ENCODE measurements around the gene FUT8. TPM values are rescaled to one million over a fixed set of nuclear protein-coding genes. Genes with fewer than 3 reads are reported as not detected.

Gene FUT8
- total and polyA plus RNA-seq, 2 of the 8 experiments (the other 6 are each of a cell fraction or from before 2014, with no cell fraction given): 10.5 to 25.1 TPM

GRCh38 chr14:65413739-65414045 is 1.2 kb downstream of the FUT8 start:
- Histone ChIP-seq H3K36me3 (ENCODE audit: control insufficient read depth in 2 of 4, insufficient read depth in 4 of 4, low read length in 3 of 4) (no peaks in the 10 kb centered on the region), H2AFZ (ENCODE audit: low read length) (peak overlapping the region; percentile 82), H3K23me2 (ENCODE audit: low read depth, low read length) (peaks cover 11% of the 10 kb centered on the region), H3K79me1 (ENCODE audit: low read depth, low read length) (no peaks in the 10 kb centered on the region), H3K9me3 (ENCODE audit: insufficient read depth in 2 of 2, low read depth in 1 of 2, low read length in 1 of 2) (no peaks in the 10 kb centered on the region), H3K23ac (ENCODE audit: insufficient read length) (no peak overlapping the region), H3K56ac (replicated peaks; ENCODE audit: insufficient read length, low read depth, low read length) (no peak overlapping the region), H3K4ac (replicated peaks; ENCODE audit: insufficient read length, low read depth, low read length) (peak overlapping the region; percentile 3), H3K27me3 (replicated peaks in 1 of 4; ENCODE audit: control insufficient read depth in 3 of 4, extremely low read depth in 1 of 4, insufficient read depth in 3 of 4, low read length in 3 of 4) (no peaks in the 10 kb centered on the region; a peak in 1 of 7 replicates), H2BK15ac (ENCODE audit: low read length) (no peak overlapping the region), H2AK5ac (ENCODE audit: low read depth, low read length) (no peak overlapping the region), H4K8ac (ENCODE audit: extremely low read depth, insufficient read depth, low read length) (no peak overlapping the region), H2BK120ac (replicated peaks; ENCODE audit: low read depth, low read length) (no peak overlapping the region), H3K9ac (replicated peaks in 1 of 4; ENCODE audit: extremely low read depth in 1 of 4, low read depth in 3 of 4, low read length in 3 of 4) (peak overlapping the region in 3 of 4 experiments; percentile 40 to 63 (median 57); a peak in 5 of 7 replicates), H3K4me3 (ENCODE audit: extremely low read depth in 1 of 4, insufficient read depth in 2 of 4, low read depth in 3 of 4, low read length in 4 of 4) (peak overlapping the region; percentile 71 to 78 (median 76)), H4K91ac (replicated peaks; ENCODE audit: insufficient read length, low read length) (no peak overlapping the region), H4K5ac (ENCODE audit: insufficient read length, low read depth, low read length) (no peak overlapping the region), H4K20me1 (replicated peaks in 1 of 2; ENCODE audit: control insufficient read depth in 1 of 2, insufficient read depth in 2 of 2, low read length in 2 of 2) (no peaks in the 10 kb centered on the region), H2BK20ac (ENCODE audit: low read length) (no peak overlapping the region), H2BK5ac (ENCODE audit: low read depth, low read length) (peak overlapping the region; percentile 71; the same call in 1 of the 2 replicates), H2BK12ac (ENCODE audit: low read depth, low read length) (peak overlapping the region; percentile 50; the same call in 1 of the 2 replicates), H3K14ac (ENCODE audit: insufficient read length) (no peak overlapping the region), H3K4me2 (ENCODE audit: insufficient read depth in 1 of 2, low read depth in 2 of 2, low read length in 2 of 2) (peak overlapping the region; percentile 81 to 84), H3K4me1 (replicated peaks in 1 of 4; ENCODE audit: control insufficient read depth in 3 of 4, insufficient read depth in 4 of 4, low read length in 3 of 4) (peaks cover 0 to 5% (median 0%) of the 10 kb centered on the region in 4 experiments; a peak in 1 of 7 replicates), H3K18ac (ENCODE audit: extremely low read depth, low read length) (0 out of 2 replicates have a peak overlapping the region, but pooled peaks have one; percentile 71), H3K27ac (ENCODE audit: low read depth, low read length) (no peak overlapping the region), H3K79me2 (ENCODE audit: control insufficient read depth in 1 of 2, insufficient read depth in 2 of 2, low read length in 2 of 2) (peaks cover 0 to 44% of the 10 kb centered on the region in 2 experiments; a peak in 2 of 4 replicates)
- DNase-seq (ENCODE audit: low read depth in 1 of 2, low spot score in 2 of 2): no peak
- FAIRE-seq: no peak
- ChIA-PET POLR2A (ENCODE audit: partially characterized antibody) (interaction anchor here (1.1 to 1.8 kb wide), 6 partner anchors 8 to 512 kb away, joined by 3 to 5 read pairs (median 4); no protein-coding TSS in a partner anchor), CTCF (ENCODE audit: partially characterized antibody) (interaction anchor here (0.9 to 5.4 kb wide), 13 partner anchors 10 to 545 kb away, joined by 3 to 50 read pairs (median 4); no protein-coding TSS in a partner anchor)
- WGBS, 2 experiments (ENCODE audit: extremely low coverage in 1 of 2, insufficient coverage in 1 of 2, insufficient read length in 1 of 2, insufficient replicate concordance in 2 of 2, low coverage in 1 of 2, low lambda C conversion rate in 2 of 2, missing lambda C conversion rate in 1 of 2): 9% methylated on average over 6 of the region's 6 CpGs; no CpG with 5 or more reads in 1 of the 2 experiments
- TF ChIP-seq CBX8 (IDR thresholded peaks at IDR 0.05; ENCODE audit: borderline replicate concordance, low read depth, low read length): no peak
- no peak for TF ChIP-seq RBBP5 (IDR thresholded peaks at IDR 0.05; ENCODE audit: borderline replicate concordance, low read depth, low read length)
- no peak for TF ChIP-seq CHD1 (IDR thresholded peaks at IDR 0.05; ENCODE audit: low read depth, low read length)
- no peak for TF ChIP-seq TCF12 (IDR thresholded peaks at IDR 0.05; ENCODE audit: low read depth, low read length)
- no peak for TF ChIP-seq CTCF (IDR thresholded peaks at IDR 0.05; ENCODE audit: control extremely low read depth in 1 of 3, insufficient read depth in 1 of 3, low read depth in 1 of 3, low read length in 3 of 3)
- TF ChIP-seq POLR2A (IDR thresholded peaks at IDR 0.05; ENCODE audit: control extremely low read depth in 1 of 2, low read depth in 2 of 2, low read length in 2 of 2): no peak
- no peak for TF ChIP-seq GTF2F1 (IDR thresholded peaks at IDR 0.05; ENCODE audit: borderline replicate concordance, low read depth, low read length)
- no peak for TF ChIP-seq EP300 (IDR thresholded peaks at IDR 0.05; ENCODE audit: borderline replicate concordance in 1 of 2, low read depth in 2 of 2, low read length in 2 of 2)

Data from H1 (cell line).